GM12891 (cell line): Measurements from ENCODE around the gene UFM1.

Source experiments
- DNase-seq: peaks from one replicate; pipeline ENCODE4 v3.0.0; 2011; ENCODE audit warnings: low spot score; ENCODE audit not compliant: insufficient read length
- FAIRE-seq: peaks from 2 replicates; lab custom pipeline; 2011; peaks lifted over from hg19 to GRCh38; lab: Jason Lieb, UNC
- PAX5 ChIP-seq: IDR thresholded peaks from 2 replicates; pipeline ENCODE4 v1.6.1; 2011; ENCODE audit warnings: low read length, moderate library complexity, mild to moderate bottlenecking; ENCODE audit not compliant: insufficient read depth, severe bottlenecking
- POLR2A ChIP-seq: IDR thresholded peaks from 2 replicates; pipeline ENCODE4 v1.6.1; 2011; ENCODE audit warnings: low read depth, low read length, control low read depth
- POLR2AphosphoS5 ChIP-seq: IDR thresholded peaks from 2 replicates; pipeline ENCODE4 v1.6.1; 2011; ENCODE audit warnings: low read depth, low read length, control low read depth
- POU2F2 ChIP-seq: IDR thresholded peaks from 2 replicates; pipeline ENCODE4 v1.6.1; 2011; ENCODE audit warnings: low read depth, mild to moderate bottlenecking, control low read depth, low read length, moderate library complexity
- SPI1 ChIP-seq: IDR thresholded peaks from 2 replicates; pipeline ENCODE4 v1.6.1; 2011; ENCODE audit warnings: low read depth, low read length, control low read depth
- TAF1 ChIP-seq: IDR thresholded peaks from 2 replicates; pipeline ENCODE4 v1.6.1; 2011; ENCODE audit warnings: low read depth, low read length, control low read depth

The UFM1 gene

DNA sequence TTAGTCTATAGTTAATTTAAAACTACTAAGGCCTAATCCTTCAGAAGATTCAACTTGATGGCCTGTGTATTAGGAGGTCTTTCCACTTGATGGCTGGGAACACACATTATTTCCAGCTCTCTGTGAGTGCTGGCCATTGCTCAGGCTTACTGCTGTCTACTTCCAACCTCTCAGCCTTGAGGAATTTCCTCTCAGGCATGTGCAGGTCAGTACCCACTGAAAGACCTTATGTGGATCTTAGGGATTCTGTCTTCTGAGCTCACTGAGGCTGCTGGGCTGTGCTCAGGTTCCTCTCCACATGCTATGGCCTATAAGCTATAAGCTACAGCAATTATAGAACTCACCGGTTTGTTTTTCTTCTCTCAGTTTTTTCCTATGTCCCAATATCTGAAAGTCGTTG is 11.6 kb upstream of the UFM1 start:
- no peak for FAIRE-seq
- TF ChIP-seq SPI1: no peak
- DNase-seq: no peak

DNA sequence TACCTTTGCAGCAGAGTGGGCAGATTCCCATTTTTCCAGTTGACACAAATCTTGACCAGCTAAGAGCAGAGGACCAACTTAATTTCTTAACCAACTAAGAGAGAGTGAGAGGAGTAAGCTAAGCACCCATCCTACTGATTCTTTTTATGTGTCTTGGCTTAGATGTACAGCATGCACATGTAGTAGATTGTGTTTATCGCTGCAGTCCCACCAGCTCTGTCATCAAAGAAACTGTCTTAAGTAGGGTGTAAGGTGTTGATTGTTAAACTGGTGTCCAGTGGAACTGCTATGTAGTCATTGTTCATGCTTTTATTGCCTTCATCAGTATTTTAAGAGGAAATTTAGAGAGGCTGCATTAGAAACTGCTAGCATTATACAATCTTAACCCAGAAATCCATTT is 9.0 kb upstream of the UFM1 start:
- no peak for DNase-seq
- no peak for FAIRE-seq
- no peak for TF ChIP-seq TAF1
- no peak for TF ChIP-seq SPI1
- no peak for TF ChIP-seq PAX5

DNA sequence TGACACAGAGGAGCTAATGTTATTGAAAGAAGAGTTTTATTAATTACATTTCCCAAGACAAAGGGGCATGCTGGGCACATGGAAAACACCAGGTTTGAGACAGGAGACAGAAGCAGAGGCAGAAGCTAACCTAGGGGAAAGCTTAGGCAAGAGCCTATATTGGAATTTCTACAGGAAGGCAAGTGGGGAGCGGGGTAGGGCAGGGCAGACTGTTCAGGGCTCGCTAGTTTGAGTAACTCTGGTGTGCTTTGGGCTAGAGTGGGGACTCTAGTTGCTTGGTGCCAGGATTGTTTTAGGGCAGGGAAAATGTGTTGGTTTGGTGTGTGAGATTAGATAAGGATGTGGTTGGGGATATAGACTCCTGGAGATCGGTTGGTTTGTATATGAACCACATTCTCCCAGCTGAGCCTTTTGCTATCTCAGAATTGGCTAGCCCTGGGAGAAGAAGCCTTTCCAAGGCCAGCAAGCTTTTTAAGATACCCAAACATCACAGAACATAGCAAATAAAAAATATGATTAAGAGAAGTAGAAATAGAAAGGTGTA is 8.4 kb upstream of the UFM1 start:
- FAIRE-seq (no peak), DNase-seq (no peak)
- TF ChIP-seq SPI1 (no peak), PAX5 (no peak), TAF1 (no peak), POLR2A (no peak), POU2F2 (no peak), POLR2AphosphoS5 (no peak)

DNA sequence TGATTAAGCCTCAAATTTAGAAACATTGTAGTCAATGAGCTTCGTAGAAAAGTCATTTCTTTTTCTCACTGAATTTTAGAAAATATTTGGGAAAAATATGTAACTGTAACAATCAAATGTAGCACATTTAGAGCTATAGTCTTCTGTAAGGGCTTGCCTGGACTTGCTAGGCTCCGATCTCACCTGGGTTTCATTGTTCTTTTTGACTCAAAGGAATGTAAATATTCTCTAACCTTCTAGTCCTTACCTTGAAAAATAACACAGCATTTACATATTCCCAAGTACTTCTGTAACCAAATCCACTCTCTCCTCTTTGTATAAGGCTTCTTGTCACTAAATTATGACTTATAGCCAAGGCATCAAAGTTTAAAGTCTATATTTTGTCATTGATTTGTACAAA is 2.9 kb upstream of the UFM1 start:
- no peak for DNase-seq
- no peak for TF ChIP-seq POLR2AphosphoS5
- TF ChIP-seq POLR2A: no peak
- no peak for TF ChIP-seq POU2F2
- no peak for TF ChIP-seq SPI1
- no peak for TF ChIP-seq PAX5
- no peak for TF ChIP-seq TAF1
- FAIRE-seq: no peak

DNA sequence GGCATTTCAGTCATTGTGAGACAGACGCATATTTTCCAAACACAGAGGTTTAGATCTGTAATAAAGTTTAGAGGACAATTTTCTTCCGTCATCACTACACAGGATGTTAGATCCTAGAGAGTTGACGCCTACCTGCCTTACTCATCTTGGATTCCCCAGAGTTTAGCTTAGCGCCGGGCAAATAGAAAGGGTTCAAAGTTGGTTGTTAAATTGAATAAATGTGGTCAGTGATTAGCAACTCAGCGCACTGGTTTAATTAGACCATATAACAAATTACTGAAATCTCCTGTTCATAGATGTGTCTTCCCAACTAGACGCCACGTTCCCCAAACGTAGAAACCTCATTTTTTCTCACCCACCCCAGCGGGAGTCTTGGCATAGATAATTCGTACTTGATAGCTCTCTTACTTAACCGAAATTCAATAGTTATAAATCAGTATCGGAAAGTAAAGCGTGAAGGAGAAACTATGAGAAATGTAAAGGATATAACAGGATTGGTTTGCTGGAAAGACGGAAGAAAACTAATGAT is 726 bp upstream of the UFM1 start:
- FAIRE-seq (no peak), DNase-seq (no peak)
- TF ChIP-seq POU2F2 (no peak), TAF1 (no peak), POLR2AphosphoS5 (no peak), POLR2A (no peak), PAX5 (no peak), SPI1 (no peak)

DNA sequence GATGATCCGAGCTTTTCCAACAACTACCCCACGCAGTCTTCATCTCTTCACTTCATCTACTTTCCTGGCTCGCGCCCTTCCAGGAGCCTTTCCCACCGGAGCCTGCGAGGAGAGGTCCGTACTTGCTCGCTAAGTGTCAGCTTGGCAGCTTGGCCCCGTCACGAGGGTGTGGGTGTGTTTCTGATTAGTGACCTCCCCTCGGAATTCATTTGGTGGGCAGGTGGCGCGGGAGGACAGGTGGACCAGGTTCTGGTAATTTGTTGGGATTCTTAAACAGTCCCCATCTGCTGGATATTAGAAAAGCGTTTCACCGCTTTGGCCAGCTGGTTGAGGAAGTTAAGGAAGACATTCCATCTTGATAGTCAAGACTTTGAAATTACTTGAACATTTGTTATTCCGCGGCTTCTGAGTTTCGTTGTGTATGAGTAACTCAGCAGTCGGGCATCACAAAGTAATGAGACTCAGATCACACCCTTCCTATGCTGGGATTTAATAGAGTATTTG is 515 bp downstream of the UFM1 start:
- TF ChIP-seq PAX5 (no peak), POU2F2 (no peak), TAF1 (no peak), POLR2AphosphoS5 (peak; percentile 41; the same call in 1 of the 2 replicates), POLR2A (0 out of 2 replicates have a peak, but pooled peaks have one; percentile 4), SPI1 (no peak)
- peak; percentile 76 for FAIRE-seq
- no peak for DNase-seq

DNA sequence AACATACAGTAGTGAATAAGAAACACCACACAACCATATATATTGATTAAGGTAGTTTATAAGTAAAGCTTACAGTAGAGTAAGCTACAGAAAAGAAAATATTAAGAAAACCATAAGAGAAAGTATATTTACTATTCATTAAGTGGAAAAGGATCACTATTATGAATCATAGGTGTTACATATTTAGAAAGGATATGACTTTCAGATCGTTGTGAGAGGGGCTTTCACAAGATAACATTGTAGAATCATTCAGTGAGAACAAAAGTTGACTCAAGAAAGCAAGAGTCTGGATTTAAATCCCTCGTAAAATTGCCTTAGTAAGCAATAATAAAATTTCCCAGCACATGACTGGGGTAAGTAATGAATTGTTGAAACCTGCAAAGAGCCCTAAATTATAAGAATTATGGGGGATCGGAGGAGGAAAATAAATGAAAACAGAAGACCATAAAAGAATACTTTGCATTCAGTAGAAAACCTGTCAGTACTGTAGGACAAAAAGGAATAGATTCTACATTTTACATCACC is 6.0 kb downstream of the UFM1 start:
- TF ChIP-seq SPI1 (no peak), POU2F2 (no peak), PAX5 (no peak), POLR2A (no peak), TAF1 (no peak), POLR2AphosphoS5 (no peak)
- DNase-seq (no peak), FAIRE-seq (no peak)

DNA sequence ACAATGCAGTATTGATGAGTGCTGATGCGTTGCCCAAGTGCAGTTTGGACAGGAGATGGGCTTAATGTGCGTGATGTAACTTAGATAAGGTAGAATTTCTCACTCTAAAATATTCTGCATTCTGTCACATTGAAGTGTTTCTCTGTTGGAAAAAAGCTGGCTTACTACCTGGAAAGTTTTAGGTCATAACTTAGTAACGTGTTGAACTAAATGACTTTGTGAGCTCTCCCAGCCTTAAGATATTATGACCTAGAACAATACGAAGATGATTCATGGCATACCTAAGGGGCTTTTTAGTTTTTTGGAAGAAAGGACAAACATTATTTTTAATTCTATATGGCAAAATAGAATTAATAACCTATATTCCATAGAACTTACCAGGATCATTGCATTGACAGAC is 9.0 kb downstream of the UFM1 start:
- DNase-seq (no peak), FAIRE-seq (no peak)
- TF ChIP-seq POU2F2 (no peak), TAF1 (no peak), SPI1 (no peak), POLR2AphosphoS5 (no peak), POLR2A (no peak), PAX5 (no peak)

DNA sequence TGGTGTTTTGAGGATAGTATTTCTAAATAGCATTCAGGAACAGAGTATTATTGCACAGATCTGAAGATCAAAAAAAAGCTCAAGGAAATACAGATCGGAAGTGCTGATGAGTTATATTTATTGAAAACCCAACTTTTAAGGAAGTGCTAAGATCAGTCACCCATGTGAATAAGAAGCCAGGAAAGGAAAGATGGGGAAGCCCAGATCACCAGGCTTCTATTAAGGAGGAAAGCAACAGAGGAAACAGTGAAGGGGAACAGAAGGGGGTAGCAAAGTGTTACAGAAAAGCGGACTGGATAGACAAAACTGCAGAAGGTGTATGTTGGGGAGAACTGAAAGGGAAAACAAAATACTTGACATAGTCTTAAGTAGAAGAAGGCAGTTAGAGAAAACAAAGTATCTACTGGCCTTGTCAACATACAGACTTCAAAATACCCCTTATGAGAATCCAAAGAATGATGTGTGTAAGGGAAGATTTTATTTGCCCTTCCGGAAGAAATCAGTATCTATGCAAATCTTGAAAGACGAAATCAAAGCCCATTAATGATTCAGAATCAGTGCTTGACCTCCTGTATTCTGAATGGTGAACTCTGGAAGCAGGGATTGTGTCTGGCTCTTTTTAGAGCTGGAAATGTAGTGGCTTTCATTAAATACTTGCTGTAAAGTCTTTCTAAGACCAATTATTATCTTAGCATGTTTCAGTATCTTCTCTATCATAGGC is 12.1 kb downstream of the UFM1 start:
- 0 out of 2 replicates have a peak, but pooled peaks have one; percentile 12 for TF ChIP-seq SPI1
- TF ChIP-seq POLR2AphosphoS5: no peak
- DNase-seq (no peak), FAIRE-seq (no peak)

DNA sequence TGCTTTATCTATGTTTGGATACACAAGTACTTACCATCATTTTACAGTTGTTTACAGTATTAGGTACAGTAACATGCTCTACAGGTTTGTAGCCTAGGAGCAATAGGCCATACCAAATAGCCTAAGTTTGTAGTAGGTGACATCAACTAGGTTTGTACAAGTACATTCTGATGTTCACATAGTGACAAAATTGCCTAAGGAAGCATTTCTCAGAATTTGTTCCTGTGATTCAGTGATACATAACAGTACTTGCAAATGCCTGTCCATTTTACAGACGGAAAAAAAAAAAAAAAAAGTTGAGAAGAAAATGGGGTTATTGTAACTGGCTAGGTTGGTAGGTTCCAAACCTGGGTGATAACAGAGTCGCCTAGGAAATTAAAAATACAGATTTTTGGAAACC is 13.6 kb downstream of the UFM1 start:
- no peak for DNase-seq
- no peak; the same call in 1 of the 2 replicates for TF ChIP-seq POLR2A
- no peak for TF ChIP-seq SPI1
- no peak for TF ChIP-seq PAX5
- no peak for TF ChIP-seq POLR2AphosphoS5
- no peak for TF ChIP-seq POU2F2
- no peak for TF ChIP-seq TAF1
- FAIRE-seq: no peak
